Uterus (tissue), 2 donors: ENCODE results near the gene MCL1.
"Not testable (repeated sequence)": the region's sequence is repeated elsewhere in the genome, so short reads cannot be mapped to it uniquely, and the experiment has no call there.

ENCODE experiments used
- CTCF ChIP-seq, 4 experiments: fragments of 200-600 bp in 2 of 4; fragments of 450-650 bp in 2 of 4; sonication (generic) in 2 of 4; IDR thresholded peaks; one replicate each; pipeline ENCODE4 v1.5.1; 2016 to 2019; ENCODE audit warnings: antibody characterized with exemption in 4 of 4, mild to moderate bottlenecking in 2 of 4, moderate library complexity in 1 of 4
- POLR2A ChIP-seq, 2 donors: fragments of 450-650 bp; IDR thresholded peaks; one replicate each; pipeline ENCODE4 v1.6.1; 2016; ENCODE audit warnings: antibody characterized with exemption in 2 of 2, mild to moderate bottlenecking in 1 of 2, moderate library complexity in 1 of 2

DNA sequence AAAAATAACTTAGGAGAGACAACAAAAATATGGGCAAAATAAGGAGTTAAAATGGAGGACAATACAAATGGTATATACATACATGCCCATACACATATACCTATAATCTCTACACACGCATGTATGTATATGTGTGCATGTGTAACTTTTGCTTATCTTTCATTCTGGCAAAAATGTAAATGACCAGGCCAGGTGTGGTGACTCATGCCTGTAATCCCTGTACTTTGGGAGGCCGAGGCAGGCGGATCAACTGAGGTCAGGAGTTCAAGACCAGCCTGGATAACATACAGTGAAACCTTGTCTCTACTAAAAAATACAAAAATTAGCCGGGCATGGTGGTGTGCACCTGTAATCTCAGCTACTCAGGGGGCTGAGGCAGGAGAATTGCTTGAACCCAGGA is 18.9 kb upstream of the MCL1 start:
- TF ChIP-seq CTCF, POLR2A (IDR thresholded peaks at IDR 0.05): not testable (repeated sequence)
